Measurements from ENCODE around the gene PLEKHA8. TPM values are rescaled to one million over a fixed set of nuclear protein-coding genes. Genes with fewer than 3 reads are reported as not detected.

PLEKHA8 gene
- total RNA-seq, 1 experiment from 2014 or later: 38.1 TPM

- TF ChIP-seq AR (CRISPR knock-in tag; IDR thresholded peaks at IDR 0.05): no peak
- no peak for TF ChIP-seq ERG (CRISPR knock-in tag; IDR thresholded peaks at IDR 0.05)
- no peak for TF ChIP-seq NFYB (CRISPR knock-in tag; conservative IDR thresholded peaks at IDR 0.05; ENCODE audit: low read depth)
- TF ChIP-seq ZNF425 (CRISPR knock-in tag; conservative IDR thresholded peaks at IDR 0.05): no peak
- TF ChIP-seq PREB (CRISPR knock-in tag; IDR thresholded peaks at IDR 0.05; ENCODE audit: borderline replicate concordance): no peak
- no peak for TF ChIP-seq E2F1 (CRISPR knock-in tag; IDR thresholded peaks at IDR 0.05)
Measured at GRCh38 chr7:30166841-30167235, 138.6 kb downstream of the PLEKHA8 start (continued).

- H3K27ac Mint-ChIP-seq: peak overlapping the region; percentile 32; the same call in 1 of the 2 replicates
- no peaks in the 10 kb centered on the region for H3K36me3 Mint-ChIP-seq
- DNase-seq (ENCODE audit: low spot score) (no peak), ATAC-seq (no peak)
- H3K4me3 Mint-ChIP-seq: no peak overlapping the region
- ChIA-PET POLR2A (no interaction called here), CTCF (interaction anchor here (1.2 to 1.5 kb wide), 4 partner anchors 11 to 395 kb away, joined by 3 to 9 read pairs (median 4); no protein-coding TSS in a partner anchor)
- peaks cover 52% of the 10 kb centered on the region for H3K4me1 Mint-ChIP-seq
- H3K9me3 Mint-ChIP-seq: no peaks in the 10 kb centered on the region
- TF ChIP-seq NR3C1 (CRISPR knock-in tag; conservative IDR thresholded peaks at IDR 0.05; ENCODE audit: low read depth): no peak
- no peak for TF ChIP-seq E2F5 (CRISPR knock-in tag; IDR thresholded peaks at IDR 0.05)
- TF ChIP-seq MAX (CRISPR knock-in tag; IDR thresholded peaks at IDR 0.05): no peak
- no peak for TF ChIP-seq MXD4 (CRISPR knock-in tag; IDR thresholded peaks at IDR 0.05; ENCODE audit: borderline replicate concordance)
- no peak for TF ChIP-seq FOXP1 (CRISPR knock-in tag; IDR thresholded peaks at IDR 0.05; ENCODE audit: borderline replicate concordance)
- H3K27me3 Mint-ChIP-seq (ENCODE audit: low read depth): peaks cover 18% of the 10 kb centered on the region
Measured at GRCh38 chr7:30167901-30168300, 139.7 kb downstream of the PLEKHA8 start.
